Femur (tissue), 1 donor: ENCODE data around the gene FAM32A.

Experiments used
- DNase-seq: peaks from one replicate; pipeline ENCODE4 v3.0.0-alpha.2; 2017

FAM32A gene

DNA sequence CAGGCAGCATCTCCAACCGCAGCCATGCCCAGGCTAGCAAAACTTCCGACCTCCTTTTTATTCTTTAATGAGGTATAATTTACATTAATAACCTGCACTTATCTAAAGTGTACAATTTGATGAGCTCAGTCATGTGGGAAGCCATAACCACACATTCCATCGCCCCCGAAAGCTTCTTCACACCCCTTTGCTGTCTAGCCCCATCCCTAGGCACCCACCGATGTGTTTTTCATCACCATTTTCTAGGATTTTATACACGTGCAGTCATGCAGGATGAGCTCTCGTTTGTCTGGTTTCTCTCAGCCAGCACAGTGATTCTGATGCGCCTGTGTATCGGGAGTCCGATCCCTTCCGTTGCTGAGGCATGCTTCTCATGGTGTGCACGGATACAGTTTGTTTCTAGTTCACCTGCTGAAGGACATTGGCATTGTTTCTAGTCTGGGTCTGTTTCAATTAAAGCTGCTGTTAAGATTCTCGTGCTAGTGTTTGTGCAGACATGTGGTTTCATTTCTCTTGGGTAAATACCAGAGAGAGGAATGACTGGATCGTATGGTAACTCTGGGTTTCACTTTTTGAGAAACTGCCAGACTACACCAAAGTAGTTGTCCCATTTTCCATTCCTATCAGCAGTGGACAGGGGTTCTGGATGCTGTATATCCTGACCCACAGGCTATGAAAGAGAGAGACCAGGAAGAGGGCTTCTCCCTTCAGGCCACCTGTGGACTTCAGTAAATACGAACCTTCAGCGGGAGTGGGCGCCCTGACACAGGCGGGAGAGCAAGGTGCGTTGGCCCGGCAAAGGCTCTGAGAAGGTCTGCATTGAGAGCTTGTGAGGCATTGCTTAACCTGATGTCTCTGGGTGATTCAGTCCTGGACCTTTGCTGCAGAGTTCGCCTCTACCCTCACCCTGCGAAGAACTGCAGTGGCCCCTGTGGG, 17.4 kb downstream of the FAM32A start:
- DNase-seq = no peak

DNA sequence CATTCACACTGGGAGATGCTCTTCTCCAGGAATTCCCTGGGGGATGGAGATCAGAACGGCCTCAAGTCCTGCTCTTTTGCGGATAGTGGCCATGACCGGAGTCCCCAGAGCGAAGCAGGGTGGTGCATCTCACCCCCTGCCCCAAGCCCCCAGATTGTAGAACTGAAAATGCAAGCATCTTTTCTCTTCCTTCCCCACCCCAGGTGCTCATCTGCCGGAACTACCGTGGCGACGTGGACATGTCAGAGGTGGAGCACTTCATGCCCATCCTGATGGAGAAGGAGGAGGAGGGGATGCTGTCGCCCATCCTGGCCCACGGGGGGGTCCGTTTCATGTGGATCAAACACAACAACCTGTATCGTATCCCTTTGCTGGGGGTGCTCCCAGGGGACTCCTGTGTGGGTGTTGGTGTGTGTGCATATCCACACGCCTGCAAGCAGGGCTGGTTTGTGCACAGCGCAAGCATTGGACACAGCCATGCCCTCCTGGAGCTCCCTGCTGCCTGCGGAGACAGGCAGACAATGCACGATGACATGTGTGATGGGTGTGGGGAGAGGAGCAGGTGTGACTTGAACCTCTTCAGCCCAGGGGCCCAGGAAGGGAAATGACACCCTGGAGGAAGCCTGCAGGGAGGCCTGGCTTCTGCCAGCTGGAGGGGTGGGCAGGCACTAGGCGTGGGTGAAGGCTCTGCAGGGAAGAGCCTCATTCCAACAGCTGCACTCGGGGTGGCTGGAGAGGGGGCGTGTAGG, 18.2 kb downstream of the FAM32A start:
- no peak for DNase-seq

DNA sequence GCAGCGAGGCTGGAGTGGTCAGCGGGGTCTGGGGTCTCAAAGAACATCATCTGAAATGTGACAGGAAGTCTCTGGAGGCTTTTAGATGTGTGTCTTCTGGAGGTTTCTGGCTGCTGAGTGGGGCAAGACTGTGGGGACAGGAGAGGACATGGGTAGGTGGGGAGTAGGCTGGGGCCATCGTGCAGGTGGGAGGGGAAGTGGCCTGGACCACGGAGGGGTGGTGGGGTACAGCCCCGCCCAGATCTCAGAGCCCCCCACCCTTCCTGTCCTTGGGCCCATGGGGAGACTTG, 18.7 kb downstream of the FAM32A start:
- DNase-seq = no peak

DNA sequence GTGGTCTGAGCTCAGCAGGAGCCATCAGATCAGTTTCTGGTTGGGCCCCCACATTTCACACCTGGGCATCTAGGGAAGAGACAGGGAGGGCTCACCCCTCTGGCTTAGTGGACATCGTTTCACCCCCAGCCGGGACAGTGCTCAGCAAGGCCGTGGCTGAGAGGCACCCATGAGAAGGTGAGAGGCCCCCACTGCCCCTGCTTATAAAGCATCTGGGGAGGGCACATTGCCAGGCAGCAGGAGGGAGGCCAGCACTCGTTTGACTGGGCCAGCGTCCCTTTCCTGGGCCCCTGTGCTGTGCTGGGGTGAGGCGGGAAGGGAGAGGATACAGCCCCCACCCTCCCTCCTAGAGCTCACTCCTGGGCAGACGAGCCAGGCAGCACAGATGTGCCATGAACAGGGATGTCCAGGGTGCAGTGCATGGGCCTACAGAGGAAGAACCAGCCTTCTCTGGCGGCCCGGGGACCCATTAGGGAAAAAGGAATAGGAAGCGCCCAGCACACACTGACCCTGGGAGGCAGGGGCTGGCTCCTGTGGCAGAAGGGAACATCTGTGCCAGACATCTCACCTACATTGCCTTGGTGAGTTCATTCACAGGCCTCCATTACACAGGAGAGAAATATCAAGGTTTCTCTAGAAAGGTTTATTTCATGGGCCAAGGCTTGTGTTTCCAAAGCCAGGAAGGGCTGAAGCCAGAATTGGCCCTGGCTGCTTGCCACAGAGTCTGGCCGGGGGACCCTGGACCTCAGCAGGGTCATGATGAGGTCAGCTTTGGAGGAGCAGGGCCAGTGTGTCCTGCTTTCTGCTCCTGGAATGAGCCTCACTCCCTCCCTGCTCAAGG, 20.2 kb downstream of the FAM32A start:
- no peak for DNase-seq

DNA sequence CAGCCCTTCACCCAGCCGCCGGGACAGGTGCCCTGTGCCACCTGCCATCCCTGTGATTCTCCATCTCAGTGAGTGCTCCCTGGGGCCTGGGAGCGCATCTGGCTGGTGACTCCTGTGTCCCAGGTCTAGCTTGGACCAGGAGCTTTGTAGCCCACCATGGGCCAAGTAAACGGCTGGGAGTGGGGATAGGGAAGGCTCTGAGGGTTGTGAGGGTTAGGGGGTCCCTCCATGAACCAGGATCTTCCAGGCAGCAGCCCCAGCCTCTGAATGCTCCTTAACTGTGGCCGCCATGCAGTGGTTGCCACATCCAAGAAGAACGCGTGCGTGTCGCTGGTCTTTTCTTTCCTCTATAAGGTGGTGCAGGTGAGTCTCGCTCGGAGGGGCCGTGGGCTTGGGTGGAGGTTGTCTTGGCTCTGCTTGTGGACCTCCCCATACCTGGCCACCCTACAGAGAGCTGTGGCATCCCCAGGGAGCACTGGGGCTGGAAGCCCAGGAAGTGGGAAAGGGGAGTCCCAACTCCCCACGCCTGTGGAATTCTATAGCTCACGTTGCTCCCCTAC, 20.9 kb downstream of the FAM32A start:
- DNase-seq = no peak

DNA sequence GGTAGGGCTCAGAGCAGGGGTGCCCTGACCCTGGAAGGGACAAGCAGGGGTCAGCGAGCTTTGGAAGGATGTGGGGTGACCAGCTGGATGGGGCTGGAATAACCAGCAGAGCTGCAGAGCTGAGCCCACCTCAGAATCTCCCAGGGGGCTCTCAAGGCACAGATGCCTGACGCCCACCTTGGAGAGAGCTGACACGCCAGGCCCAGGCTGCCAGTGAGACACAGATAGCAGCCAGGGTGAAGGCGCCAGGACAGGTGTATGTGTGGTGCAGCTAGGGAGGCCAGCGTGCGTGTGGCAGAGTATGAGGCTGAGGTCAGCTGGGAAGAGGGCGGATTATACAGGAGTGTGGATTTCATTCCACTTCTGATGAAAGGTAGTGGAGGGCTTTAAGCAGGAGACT, 21.4 kb downstream of the FAM32A start:
- no peak for DNase-seq

DNA sequence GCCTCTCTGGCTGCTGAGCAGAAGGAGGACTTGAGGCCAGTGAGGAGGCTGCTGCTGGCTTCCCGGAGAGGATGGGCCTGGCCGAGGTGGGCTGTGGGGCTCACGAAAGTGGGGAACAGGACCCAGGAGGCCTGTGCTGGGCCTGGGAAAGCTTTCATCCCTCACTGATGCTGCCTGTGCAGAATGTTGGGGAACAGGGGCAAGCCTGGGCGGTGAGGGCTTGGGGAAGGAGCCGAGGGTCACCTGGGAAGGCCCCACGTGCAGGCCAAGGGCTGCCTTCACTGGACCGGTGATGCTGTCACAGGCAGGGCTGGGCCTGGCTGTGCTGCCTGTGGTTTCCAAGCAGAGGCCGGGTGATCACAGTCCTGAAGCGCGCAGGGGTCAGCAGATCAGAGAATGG, 21.9 kb downstream of the FAM32A start:
- no peak for DNase-seq

DNA sequence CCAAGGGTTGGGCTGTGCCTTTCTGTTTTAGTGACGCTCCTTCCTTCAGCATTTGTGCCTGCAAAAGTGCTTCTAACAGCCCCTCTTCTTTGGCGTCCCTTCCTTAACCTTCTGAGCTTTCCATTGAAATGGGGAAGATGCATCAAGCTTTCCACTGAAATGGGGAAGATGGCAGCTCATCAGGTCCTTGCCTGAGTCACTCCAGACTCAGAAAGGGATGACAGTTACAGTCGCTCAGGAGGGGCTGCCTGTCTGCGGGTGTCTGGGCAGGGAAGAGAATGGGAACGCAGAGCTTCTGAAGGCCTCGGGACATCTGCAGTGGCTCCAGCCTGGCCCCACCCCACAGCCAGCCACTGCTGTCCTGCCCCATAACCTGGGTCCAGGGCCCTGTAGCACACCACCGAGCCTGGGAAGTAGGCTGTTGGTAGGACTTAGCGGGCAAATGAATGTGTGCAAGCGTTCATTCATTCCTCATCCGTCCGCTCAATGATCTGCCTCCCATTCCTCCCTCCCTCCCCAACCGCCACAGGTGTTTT, 22.3 kb downstream of the FAM32A start:
- DNase-seq = no peak

DNA sequence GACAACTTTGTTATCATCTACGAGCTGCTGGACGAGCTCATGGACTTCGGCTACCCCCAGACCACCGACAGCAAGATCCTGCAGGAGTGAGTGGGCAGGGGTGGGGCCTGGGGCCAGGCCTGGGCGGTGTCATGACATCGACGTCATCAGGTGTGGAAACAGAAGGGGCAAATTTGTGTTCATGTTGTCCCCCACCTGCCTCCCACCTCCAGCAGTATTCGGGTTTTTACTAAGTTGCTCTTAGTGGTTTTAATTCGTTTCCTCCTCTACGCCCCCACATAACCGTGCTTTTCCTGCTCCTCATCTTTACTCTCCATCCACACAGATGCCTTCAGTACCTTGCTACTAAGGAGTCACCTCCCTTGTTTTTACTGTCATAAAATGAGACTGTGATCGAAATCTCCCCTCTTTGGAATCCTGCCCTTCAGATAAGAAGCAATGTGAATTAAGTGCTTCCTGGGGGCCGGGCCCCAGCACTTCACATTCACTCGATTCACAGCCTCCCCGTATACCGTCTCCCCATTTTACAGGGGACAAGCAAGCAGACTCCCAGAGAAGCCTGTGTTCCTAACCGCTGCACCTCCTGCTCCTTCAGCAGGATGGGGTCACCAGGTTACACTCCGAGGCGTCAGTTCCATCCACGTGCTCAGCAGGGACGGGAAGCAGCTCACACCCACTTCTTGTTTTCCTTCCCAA, 23.0 kb downstream of the FAM32A start:
- no peak for DNase-seq

DNA sequence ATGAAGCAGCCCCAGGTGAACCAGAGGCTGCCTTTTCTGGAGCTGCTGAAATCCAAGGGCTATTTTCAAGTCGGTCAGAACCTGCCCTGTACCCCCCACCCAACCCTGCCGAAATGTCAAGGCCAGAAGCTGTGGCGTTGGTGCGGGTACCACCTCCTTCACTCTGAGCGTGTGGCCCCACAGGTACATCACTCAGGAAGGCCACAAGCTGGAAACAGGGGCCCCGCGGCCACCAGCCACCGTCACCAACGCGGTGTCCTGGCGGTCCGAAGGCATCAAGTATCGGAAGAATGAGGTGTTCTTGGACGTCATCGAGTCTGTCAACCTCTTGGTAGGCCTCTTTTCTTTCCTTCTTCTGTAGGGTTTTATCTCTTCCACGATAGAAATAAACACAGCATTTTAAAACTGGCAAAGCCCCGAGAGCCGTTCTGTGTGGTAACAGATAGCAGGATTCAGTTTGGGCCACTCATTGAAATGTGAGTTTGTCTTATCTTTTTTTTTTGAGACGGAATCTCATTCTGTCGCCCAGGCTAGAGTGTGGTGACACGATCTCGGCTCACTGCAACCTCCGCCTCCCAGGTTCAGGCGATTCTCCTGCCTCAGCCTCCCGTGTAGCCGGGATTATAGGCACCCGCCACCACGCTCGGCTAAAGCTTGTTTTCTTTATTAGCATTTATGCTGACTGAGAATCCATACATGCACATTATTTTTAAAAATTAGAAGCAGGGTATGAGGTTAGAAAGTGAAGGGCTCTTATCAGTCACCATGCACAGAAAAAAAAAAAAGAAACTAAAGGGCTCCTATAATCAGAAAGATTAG, 23.8 kb downstream of the FAM32A start:
- DNase-seq = no peak

DNA sequence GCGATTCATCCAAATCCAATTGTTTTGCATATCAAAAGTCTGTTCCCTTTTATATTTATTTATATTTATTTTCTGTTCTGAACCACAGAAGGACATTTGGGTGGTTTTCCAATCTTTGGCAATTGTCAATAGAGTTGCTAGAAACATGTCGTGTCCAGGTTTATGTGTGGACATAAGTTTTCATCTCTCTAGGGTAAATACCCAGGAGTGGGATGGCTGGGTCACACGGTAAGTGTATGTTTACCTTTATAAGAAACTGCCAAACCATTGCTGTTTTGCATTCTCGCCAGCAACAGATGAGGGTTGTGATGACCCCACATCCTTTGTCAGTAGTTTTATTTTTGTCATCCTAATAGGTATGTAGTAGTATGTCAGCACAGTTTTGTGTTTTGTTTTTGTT, 25.0 kb downstream of the FAM32A start:
- no peak for DNase-seq

DNA sequence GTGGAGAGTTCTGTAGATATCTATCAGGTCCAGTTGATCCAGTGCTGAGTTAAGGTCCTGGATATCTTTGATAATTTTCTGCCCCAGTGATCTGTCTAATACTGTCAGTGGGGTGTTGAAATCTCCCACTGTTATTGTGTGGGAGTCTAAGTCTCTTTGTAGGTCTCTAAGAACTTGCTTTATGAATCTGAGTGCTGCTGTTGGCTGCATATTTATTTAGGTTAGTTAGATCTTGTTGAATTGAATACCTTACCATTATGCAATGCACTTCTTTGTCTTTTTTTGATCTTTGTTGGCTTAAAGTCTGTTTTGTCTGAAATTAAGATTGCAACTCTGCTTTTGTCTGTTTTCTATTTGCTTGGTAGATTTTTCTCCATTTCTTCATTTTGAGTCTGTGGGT, 27.9 kb downstream of the FAM32A start:
- DNase-seq = no peak

DNA sequence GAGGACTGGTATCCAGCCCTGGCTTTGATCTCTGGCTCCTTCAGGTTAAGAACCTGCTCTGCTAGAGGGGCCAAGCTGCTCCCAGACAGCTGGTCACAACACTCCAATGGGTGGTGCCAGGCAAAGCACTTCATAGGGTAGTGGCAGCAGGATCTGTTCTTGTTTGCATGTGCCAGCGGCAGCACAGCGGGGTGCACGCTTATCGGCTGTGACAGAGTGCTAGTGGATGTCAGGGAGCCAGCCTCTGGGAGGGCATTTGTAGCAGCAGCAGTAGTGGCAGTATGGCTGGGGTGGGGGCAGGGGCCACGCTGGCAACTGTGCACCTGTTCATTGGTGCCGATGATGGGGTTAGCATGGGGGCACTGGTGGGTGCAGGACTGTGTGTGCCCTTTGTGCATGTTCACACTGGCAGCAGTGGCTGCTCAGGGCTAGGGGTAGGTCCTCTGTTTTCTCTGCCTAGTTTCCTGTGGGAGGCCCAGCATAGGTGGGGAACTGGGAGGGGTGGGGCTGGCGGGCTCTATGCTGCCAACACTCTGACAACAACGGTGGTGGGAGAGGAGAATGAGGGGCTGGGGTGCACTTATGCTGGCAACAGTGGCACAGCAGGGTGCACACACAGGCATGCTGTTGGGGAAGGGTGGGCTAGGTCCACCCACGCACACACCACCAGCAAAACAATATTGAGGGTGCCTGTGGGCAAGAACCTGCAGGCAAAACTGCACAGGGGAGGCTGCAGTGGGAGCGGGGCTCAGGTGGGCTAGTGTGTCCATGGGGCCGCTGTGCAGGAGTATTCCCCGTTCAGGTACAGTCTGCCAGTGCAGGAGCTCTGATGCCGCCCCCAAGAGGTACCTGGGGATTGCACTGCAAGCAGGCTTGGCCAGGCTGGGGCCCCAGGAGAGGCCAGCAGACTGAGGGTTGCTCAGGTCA, 31.8 kb downstream of the FAM32A start:
- no peak for DNase-seq

DNA sequence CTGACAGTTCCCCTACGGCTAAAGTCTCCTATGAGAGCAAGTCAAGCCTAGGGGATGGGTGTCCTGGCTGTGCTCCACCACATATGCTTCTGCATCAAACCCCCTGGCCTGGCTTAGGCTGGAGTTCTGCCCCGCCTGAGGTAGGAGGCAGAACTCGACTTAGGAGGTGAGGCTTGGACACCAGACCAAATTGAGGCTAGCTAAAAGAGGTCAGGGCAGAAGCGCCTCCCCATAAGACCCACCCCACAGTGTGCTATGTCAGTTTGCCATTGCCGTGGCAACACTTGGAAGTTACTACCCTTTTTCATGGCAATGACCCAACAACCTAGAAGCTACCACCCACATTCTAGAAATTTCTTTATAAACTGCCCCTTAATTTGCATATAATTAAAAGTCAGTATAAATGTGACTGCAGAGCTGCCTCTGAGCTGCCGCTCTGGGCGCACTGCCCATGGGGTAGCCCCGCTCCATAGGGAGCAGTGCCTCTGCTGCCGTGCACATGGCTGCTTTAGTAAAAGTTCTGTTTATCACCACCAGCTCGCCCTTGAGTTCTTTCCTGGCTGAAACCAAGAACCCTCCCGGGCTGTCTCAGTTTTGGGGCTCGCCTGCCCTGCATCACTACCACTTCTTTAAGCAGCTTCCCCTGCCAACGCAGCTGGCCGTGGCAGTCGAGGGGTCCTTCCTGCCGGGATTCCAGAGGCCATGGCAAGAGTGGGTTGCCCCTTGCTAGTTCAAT, 32.7 kb downstream of the FAM32A start:
- DNase-seq = no peak

DNA sequence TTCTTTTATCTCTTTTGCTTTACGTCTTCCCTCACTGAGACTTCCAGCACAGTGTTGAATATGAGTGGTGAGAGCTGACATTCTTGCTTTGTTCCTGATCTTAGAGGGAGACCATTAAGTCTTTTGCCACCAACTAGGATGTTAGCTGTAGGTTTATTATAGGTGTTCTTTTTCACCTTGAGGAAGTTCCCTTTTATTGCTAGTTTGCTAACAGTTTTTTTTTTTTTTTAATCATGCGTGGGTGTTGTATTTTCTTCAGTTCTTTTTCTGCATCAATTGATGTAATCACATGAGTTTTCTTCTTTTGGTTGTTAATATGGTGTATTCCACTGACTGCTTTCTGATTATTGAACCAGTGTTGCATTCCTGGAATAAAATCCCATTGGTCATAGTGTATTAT, 33.6 kb downstream of the FAM32A start:
- no peak for DNase-seq

DNA sequence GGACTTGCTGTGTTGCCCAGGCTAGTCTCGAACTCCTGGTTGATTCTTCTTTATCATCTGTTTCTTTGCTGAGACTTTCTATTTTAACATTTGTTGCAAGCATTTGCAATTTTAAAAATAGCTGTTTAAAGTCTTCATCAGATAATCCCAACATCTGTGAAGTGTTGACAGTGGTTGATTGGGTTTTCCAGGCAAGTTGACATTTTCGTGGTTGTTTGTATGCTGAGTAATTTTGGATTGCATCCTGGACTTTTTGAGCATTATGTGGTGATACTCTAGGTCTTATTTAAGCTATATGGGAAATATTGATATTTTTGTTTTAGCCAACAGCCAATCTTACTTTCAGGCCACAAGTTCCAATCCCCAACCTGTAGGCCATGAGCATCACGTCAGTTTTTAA, 37.6 kb downstream of the FAM32A start:
- DNase-seq = no peak

DNA sequence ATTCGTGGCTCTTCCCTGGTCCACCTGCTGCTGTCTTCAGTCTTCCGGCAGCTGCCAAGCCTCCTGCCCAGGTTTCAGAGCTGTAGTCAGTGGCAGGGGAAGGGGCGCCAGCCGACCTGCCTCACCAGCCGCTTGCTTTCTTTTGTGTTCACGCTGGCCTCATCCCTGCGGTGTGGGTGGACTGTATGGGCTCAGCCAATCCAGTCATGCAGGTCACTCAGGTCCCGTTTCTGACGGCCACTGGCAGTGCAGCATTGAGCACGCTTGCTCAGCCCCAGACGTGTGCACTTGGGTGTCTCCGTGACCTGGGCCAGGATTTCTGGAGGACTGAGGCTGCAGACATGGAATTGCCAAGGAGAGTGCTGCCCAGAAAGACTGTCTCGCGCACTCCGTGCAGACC, 38.5 kb downstream of the FAM32A start:
- DNase-seq = no peak

DNA sequence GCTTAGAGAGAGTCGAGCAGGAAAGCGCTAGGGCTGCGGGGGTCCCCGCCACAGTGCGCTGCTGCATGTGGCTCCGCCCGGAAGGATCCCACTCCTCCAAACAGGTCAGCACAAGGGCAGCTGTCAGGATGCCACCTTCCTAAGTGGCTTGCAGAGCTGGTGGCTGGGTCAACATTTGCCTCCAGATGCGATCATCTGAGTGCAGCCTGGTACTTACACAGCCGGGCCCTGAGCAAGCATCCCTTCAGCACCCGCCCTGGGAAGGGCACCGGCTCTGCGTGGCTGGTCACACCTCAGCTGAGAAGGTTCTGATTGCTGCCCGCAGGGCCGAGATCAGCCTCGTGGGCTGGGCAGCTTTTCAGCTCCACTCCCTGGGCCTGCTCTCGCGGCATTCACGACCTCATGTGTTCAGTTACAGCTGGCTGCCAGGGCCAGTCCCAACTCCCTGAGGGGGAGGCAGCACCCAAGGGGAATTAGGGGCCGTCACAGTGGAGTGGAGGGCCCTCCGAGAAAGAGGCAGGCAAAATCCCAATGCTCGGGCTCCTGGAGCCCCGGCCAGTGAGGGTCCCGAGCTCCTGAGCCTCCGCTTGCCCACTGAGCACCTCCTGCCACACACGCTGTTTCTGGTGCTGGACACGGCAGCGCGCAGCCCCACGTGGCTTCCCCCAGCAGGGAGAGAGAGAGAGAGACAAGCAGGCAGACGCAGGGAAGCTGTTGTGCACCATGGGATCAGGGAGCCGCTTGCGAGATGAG, 39.3 kb downstream of the FAM32A start:
- no peak for DNase-seq
